HepG2 (cell line): ENCODE results near the gene SGTB. TPM values are rescaled to one million over a fixed set of nuclear protein-coding genes. Genes with fewer than 3 reads are reported as not detected.

Source experiments
- BORCS8-MEF2B ChIP-seq: sonication (generic); formaldehyde crosslinking; IDR thresholded peaks from 2 replicates; pipeline ENCODE4 v1.8.0; 2022; ENCODE audit warnings: mild to moderate bottlenecking, missing genetic modification reagents
- CEBPG ChIP-seq: IDR thresholded peaks from 2 replicates; pipeline ENCODE4 v1.6.1; 2016
- HIC2 ChIP-seq: sonication (generic); formaldehyde crosslinking; IDR thresholded peaks from 2 replicates; pipeline ENCODE4 v1.9.0; 2022; ENCODE audit warnings: low read depth, missing genetic modification reagents
- HOXA9 ChIP-seq: sonication (generic); formaldehyde crosslinking; IDR thresholded peaks from 2 replicates; pipeline ENCODE4 v1.8.1; 2022; ENCODE audit warnings: missing genetic modification reagents, mild to moderate bottlenecking, moderate library complexity, borderline replicate concordance
- LCORL ChIP-seq, 2 experiments: fragments of 450-650 bp in 1 of 2; sonication (generic) in 1 of 2; formaldehyde crosslinking in 1 of 2; IDR thresholded peaks; 2 replicates each; pipeline versions ENCODE4 v1.5.0 to v1.6.1; 2017 to 2020; ENCODE audit warnings: antibody characterized with exemption in 1 of 2, missing genetic modification reagents in 1 of 2
- ZBTB20 ChIP-seq: sonication (generic); formaldehyde crosslinking; IDR thresholded peaks from 2 replicates; pipeline ENCODE4 v1.8.1; 2023; ENCODE audit warnings: missing genetic modification reagents, low read depth, mild to moderate bottlenecking, borderline replicate concordance
- ZBTB42 ChIP-seq: sonication (generic); formaldehyde crosslinking; IDR thresholded peaks from 2 replicates; pipeline ENCODE4 v1.5.0; 2020; ENCODE audit warnings: mild to moderate bottlenecking, missing genetic modification reagents
- ZBTB46 ChIP-seq: sonication (generic); formaldehyde crosslinking; IDR thresholded peaks from 2 replicates; pipeline ENCODE4 v1.4.0; 2020; ENCODE audit warnings: mild to moderate bottlenecking, missing genetic modification reagents, borderline replicate concordance
- ZFP90 ChIP-seq: sonication (generic); formaldehyde crosslinking; IDR thresholded peaks from 2 replicates; pipeline ENCODE4 v1.8.0; 2022; ENCODE audit warnings: missing genetic modification reagents, mild to moderate bottlenecking, inconsistent platforms, borderline replicate concordance
- ZNF224 ChIP-seq: sonication (generic); formaldehyde crosslinking; IDR thresholded peaks from 2 replicates; pipeline ENCODE4 v1.5.0; 2020; ENCODE audit warnings: mild to moderate bottlenecking, missing genetic modification reagents
- polyA plus RNA-seq, 8 experiments: library from polyadenylated mRNA; depleted of rRNA in 3 of 8; stranded (reverse) in 7 of 8; unstranded in 1 of 8; fragments of >200 nt; fragmentation: Illumina TruSeq in 4 of 8; extraction: Trizol in 4 of 8; gene quantifications; 2 replicates each; pipeline versions ENCODE4 v1.2.1 to v1.2.3, GENCODE V29; 2011 to 2016; ENCODE audit warnings: low read depth in 4 of 8, missing spikeins in 1 of 8, mixed read lengths in 1 of 8; ENCODE audit not compliant: insufficient read depth in 1 of 8
- total RNA-seq, 5 experiments: library from RNA; depleted of rRNA; stranded (reverse); fragments of >200 nt; fragmentation: Illumina TruSeq; extraction: Trizol; gene quantifications; 2 replicates each; pipeline ENCODE4 v1.2.3, GENCODE V29; 2016; ENCODE audit warnings: low read depth in 1 of 5
- TF ChIP-seq, protein P1 (sequence below): sonication (generic); formaldehyde crosslinking; IDR thresholded peaks from 2 replicates; pipeline ENCODE4 v1.4.0; 2020; ENCODE audit warnings: missing genetic modification reagents
- TF ChIP-seq, protein P2 (sequence below): IDR thresholded peaks from 2 replicates; pipeline ENCODE4 v1.6.1; 2016; ENCODE audit warnings: missing genetic modification reagents, missing compliant biosample characterization

SGTB gene
- total and polyA plus RNA-seq, 2 of the 13 experiments (the other 11 are each of a cell fraction or from before 2014, with no cell fraction given) = 5.2 to 11.2 TPM

GRCh38 chr5:65624025-65624570 is 97.8 kb downstream of the SGTB start, which contains the start of gene TRIM23 (continued):
- TF ChIP-seq ZBTB46 (CRISPR knock-in tag) = no peak
- TF ChIP-seq CEBPG (CRISPR knock-in tag) = peak; percentile 3; the same call in 1 of the 2 replicates
- TF ChIP-seq HOXA9 (CRISPR knock-in tag) = no peak
- no peak for TF ChIP-seq HIC2
- TF ChIP-seq BORCS8-MEF2B (CRISPR knock-in tag) = 0 out of 2 replicates have a peak, but pooled peaks have one; percentile 55
- TF ChIP-seq ZBTB20 (CRISPR knock-in tag) = peak; percentile 52; the same call in 1 of the 2 replicates
- no peak for TF ChIP-seq LCORL (IDR thresholded peaks at IDR 0.05)
- TF ChIP-seq LCORL (CRISPR knock-in tag; IDR thresholded peaks at IDR 0.05) = no peak
- TF ChIP-seq, protein P1, sequence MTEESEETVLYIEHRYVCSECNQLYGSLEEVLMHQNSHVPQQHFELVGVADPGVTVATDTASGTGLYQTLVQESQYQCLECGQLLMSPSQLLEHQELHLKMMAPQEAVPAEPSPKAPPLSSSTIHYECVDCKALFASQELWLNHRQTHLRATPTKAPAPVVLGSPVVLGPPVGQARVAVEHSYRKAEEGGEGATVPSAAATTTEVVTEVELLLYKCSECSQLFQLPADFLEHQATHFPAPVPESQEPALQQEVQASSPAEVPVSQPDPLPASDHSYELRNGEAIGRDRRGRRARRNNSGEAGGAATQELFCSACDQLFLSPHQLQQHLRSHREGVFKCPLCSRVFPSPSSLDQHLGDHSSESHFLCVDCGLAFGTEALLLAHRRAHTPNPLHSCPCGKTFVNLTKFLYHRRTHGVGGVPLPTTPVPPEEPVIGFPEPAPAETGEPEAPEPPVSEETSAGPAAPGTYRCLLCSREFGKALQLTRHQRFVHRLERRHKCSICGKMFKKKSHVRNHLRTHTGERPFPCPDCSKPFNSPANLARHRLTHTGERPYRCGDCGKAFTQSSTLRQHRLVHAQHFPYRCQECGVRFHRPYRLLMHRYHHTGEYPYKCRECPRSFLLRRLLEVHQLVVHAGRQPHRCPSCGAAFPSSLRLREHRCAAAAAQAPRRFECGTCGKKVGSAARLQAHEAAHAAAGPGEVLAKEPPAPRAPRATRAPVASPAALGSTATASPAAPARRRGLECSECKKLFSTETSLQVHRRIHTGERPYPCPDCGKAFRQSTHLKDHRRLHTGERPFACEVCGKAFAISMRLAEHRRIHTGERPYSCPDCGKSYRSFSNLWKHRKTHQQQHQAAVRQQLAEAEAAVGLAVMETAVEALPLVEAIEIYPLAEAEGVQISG = peak; percentile 53; the same call in 1 of the 2 replicates
- no peak for TF ChIP-seq ZNF224 (CRISPR knock-in tag)
- TF ChIP-seq, protein P2, sequence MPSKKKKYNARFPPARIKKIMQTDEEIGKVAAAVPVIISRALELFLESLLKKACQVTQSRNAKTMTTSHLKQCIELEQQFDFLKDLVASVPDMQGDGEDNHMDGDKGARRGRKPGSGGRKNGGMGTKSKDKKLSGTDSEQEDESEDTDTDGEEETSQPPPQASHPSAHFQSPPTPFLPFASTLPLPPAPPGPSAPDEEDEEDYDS = no peak; the same call in 1 of the 2 replicates
- no peak for TF ChIP-seq ZBTB42
- TF ChIP-seq ZFP90 (CRISPR knock-in tag) = no peak
